Astrocyte of the hippocampus (primary cell): Measurements from ENCODE around the gene ZCCHC7.
"Not testable (repeated sequence)": the region's sequence is repeated elsewhere in the genome, so short reads cannot be mapped to it uniquely, and the experiment has no call there.

Experiments
- DNase-seq: peaks from one replicate; pipeline ENCODE4 v3.0.0; 2011; ENCODE audit warnings: low read depth, low spot score

ZCCHC7 gene

DNA sequence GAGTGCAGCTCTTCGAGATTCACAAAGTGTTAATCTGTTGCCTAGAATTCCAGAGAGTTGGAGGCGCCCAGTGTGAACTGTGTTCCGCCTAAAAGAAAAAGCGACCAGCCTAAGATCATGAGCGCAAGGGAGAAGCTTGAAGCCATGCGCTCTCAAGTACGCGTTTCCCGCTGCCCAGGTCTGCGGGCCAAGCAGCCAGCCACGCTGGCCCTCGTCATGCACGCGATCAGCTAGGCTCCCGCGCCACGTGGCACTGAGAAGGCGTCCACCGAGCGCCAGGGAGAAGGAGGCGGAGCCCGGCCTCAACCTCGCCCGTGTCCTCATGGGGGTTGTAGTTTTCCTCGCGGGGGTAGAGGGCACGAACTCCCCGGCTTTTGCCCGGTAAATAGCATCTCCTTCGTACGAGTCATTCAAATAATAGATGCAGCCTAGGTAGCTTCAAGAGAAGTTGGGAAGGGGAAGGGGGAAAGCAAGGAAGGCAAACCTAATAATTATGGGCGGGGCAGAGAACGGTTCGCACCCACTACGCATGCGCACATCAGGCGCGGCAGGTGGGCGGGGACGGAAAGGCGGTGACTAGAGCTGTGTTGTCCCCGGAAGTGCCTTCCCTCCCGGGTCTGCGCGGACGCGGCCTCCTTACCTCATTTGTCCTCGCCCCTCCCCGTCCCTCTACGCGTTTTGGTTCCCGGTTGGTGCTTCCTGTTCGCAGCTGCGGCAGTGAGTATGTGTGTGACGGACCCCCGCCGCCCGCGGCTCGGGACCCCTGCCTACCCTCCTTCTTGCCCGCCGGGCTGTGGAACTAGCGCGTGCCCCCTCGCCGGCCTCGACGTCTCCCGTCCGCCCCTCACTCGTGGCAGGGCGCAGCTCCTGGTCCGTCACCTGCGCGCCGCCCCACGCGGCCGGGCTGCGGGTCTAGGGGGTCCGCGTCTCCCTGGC, at the start of gene ZCCHC7:
TSS of gene ZCCHC7 (plus strand) at position 668 of the 936 bp plus-strand sequence.
- peak; percentile 97 for DNase-seq

DNA sequence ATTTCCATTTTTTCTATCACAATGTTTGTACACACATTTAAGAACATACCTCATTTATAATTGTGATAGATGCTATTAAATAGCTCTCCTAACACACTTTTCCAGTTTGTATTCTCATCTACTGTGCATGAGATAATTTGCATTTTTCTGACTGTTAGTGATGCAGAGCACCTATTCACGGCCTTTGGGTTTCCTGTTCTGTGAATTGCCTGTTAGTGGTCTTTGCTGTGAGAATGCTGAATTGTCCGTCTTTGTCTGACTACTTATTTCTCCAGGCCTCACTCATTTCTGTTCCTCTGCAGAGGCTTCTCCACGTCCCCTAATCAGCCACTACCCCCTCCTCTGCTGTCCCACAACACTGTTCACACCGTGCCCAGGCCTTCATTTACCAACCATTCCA, 45.6 kb upstream of the ZCCHC7 start:
- DNase-seq, result not testable (repeated sequence)

DNA sequence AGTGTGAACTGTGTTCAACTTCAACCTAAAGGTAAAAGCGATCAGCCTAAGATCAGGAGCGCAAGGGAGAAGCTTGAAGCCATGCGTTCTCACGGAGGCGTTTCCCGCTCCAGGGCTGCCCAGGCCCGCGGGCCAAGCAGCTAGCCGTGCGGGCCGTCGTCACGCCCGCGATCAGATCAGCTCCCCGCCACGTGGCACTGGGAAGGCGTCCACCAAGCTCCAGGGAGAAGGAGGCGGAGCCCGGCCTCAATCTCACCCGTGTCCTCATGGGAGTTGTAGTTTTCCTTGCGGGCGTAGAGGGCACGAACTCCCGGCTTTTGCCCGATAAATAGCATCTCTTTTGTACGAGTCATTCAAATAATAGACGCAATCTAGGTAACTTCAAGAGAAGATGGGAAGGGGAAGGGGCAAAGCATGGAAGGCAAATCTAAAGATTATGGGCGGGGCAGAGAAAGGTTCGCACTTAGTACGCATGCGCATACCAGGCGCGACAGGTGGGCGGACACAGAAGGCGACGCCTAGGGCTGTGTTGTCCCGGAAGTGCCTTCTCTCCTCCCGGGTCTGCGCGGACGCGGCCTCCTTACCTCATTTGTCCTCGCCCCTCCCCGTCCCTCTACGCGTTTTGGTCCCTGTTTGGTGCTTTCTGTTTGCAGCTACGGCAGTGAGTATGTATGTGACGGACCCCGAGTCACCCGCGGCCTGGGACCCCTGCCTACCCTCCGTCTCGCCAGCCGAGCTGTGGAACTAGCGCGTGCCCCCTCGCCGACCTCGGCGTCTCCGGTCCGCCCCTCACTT, 40.8 kb upstream of the ZCCHC7 start:
- DNase-seq, result peak; percentile 95

DNA sequence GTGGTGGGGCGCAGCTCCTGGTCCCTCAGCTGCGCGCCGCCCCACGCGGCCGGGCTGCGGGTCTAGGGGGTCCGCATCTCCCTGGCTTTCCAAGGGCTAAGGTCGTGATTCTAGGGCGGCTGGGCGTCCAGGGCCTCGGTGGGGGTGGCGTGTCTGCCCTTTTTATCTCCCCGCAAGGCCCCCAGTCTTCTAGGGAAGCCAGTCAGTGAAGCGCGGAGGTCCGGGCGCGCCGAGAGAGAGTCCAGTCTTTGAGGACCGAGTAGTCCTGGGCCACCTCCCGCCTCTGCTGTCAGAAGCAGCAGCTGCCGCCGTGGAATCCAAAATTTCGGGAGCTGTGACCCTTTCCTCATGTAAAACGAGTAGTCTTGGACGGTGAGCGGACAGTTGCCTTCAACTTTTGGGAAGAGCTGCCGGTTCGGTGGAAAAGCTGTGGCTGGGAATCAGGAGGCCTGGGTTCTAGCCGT, 40.2 kb upstream of the ZCCHC7 start:
- DNase-seq, result not testable (repeated sequence)

DNA sequence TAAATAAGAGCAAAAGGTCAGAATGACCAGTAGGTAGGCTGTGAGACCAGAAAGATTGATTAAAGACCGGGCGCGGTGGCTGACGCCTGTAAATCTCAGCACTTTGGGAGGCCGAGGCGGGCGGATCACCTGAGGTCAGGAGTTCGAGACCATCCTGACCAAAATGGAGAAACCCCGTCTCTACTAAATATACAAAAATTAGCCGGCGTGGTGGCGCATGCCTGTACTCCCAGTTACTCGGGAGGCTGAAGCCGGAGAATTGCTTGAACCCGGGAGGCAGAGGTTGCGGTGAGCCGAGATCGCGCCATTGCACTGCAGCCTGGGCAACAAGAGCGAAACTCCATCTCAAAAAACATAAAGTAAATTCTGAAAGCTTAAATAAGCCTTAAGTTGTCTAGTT, 38.9 kb upstream of the ZCCHC7 start:
- DNase-seq, result not testable (repeated sequence)

DNA sequence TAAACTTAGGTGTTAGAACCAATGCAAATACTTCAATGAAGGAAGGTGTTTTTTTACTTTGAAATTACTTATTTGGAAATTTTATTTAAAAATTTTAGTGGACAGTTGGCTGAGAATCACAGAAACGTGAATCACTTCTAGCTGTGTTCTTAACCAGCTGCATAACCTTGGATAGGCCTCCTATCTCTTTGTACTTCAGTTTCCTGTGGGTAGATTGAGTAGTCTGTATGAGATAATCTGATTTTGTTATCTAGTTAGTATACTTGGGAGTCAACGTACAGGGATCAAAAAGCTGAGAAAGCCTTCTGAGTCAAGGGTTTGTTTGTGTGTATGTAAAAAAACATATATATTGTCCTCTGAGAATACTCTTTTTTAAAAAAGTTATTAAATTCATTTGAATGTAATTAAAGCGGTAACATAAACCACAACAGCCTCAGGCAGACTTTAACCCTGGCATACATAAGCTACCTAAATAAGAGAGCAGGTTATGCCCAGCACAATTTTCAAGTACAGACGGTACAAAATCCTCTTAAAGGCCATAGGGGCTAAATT, 38.1 kb upstream of the ZCCHC7 start:
- DNase-seq, result no peak

- no peak for DNase-seq
Measured at GRCh38 chr9:37083654-37084053, 36.7 kb upstream of the ZCCHC7 start.

GRCh38 chr9:37085233-37085632, 35.1 kb upstream of the ZCCHC7 start:
- no peak for DNase-seq

DNA sequence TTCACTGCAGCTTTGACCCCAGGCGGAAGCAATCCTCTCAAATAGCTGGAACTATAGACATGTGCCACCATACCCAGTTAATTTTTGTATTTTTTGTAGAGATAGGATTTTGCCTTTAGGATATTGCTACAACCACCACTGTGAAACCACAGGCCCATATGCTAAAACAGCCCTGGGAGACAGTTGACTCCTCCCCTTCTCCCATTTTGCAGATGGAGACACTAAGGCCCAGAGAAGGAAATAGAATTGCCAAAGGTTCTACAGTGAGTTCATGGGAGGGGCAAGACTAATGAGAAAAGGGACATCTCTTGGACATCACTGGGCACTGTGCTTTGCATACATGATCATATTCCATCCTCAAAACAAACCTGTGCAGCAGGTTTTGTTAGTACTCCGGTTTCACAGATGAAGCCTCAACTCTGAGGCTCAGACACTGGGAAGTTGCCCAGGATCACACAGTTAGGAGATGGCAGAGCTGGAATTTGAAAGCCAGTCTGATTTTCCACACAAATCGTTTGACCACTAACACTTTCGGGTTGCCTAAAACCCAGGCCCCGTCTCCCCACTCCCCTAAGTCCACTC, 27.6 kb upstream of the ZCCHC7 start:
- not testable (repeated sequence) for DNase-seq

- DNase-seq, result no peak
Measured at GRCh38 chr9:37094751-37095150, 25.6 kb upstream of the ZCCHC7 start.

DNA sequence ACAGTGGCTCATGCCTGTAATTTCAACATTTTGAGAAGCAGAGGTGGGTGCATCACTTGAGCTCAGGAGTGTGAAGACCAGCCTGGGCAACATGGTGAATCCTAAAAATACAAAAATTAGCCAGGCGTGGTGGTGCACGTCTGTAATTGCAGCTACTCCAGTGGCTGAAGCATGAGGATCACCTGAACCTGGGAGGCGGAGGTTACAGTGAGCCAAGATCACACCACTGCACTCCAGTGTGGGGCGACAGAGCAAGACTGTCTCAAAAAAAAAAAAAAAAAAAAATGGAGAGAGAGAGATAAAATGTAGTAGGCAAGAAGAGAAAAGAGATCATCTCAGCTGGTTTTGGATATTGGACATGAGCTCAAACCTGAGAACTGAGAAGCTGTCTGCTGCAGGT, 23.7 kb upstream of the ZCCHC7 start:
- DNase-seq, result no peak

DNA sequence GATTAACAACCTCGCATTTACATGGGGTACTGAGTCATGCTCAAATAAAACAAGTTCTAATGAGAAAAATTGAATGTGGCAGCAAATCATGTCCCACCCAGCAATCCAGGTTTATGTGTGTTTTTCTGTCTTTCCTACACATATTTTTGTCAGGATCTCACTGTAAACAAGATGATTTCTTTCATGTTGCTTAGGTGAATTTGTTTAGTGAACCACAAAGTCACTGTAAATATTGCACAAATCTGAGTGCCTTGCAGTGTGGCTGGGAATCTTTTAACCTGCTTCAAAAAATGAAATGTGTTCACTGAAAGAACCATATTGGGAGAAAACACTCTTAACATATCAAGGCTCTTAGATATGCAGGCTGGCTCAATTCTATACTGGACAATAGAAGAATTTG, 23.1 kb upstream of the ZCCHC7 start:
- DNase-seq, result no peak

- peak; percentile 73 for DNase-seq
Measured at GRCh38 chr9:37100327-37100726, 20.0 kb upstream of the ZCCHC7 start.

- DNase-seq, result no peak
Measured at GRCh38 chr9:37100741-37101140, 19.6 kb upstream of the ZCCHC7 start.

- DNase-seq, result no peak
Measured at GRCh38 chr9:37102486-37102885, 17.9 kb upstream of the ZCCHC7 start.

- DNase-seq, result peak; percentile 68
Measured at GRCh38 chr9:37104183-37104889, 16.0 kb upstream of the ZCCHC7 start.

- DNase-seq, result no peak
Measured at GRCh38 chr9:37105234-37105633, 15.1 kb upstream of the ZCCHC7 start.

DNA sequence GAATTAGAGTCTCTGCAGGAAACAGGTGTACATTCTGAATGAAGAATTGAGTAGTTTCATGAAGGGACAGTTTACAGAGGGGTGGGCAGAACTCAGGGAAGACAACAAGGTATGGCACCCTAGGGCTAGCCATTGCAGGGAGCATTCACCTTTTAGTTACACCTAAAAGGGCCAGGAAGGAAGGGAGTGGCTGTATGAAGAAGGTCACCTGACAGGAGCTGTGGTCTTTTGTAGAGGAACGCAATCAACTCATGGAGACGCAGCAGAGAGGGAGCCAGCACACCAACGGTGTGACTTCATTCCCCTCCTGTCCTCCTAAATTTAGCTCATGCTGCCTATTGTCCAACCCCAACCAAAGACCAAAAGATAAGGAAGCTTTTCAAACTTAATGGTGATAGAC, 12.7 kb upstream of the ZCCHC7 start:
- DNase-seq, result no peak

DNA sequence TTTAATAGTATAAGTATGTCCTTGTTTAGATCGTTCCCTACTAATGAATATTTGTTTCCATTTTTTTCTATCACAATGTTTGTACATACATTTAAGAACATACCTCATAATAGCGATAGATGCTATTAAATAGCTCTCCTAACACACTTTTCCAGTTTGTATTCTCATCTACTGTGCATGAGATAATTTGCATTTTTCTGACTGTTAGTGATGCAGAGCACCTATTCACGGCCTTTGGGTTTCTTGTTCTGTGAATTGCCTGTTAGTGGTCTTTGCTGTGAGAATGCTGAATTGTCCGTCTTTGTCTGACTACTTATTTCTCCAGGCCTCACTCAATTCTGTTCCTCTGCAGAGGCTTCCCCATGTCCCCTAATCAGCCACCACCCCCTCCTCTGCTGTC, 5.9 kb upstream of the ZCCHC7 start:
- DNase-seq, result not testable (repeated sequence)

DNA sequence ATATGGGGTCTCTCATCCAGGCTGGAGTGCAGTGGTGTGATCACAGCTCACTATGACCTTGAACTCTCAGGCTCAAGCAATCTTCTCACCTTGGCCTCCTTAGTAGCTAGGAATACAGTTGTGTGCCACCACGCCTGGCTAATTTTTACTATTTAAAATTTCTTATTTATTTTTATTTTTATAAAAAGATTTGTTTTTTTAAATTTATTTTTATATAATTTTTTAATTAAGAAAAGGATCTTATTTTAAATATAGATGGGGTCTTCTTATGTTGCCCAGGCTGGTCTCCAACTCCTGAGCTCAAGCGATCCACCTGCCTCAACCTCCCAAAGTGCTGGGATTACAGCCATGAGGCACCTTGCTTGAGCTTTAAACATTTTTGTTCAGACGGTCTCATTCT, 2.4 kb upstream of the ZCCHC7 start:
- DNase-seq, result no peak

- no peak for DNase-seq
Measured at GRCh38 chr9:37119360-37119759, 1.0 kb upstream of the ZCCHC7 start.
